GM18867 (cell line): ENCODE measurements around the gene COL4A4.
A peak's percentile ranks its signal among the peaks of the same experiment; 100 is the strongest.
"Not testable (repeated sequence)": the region's sequence is repeated elsewhere in the genome, so short reads cannot be mapped to it uniquely, and the experiment has no call there.

Experiments
- ATAC-seq: cut with Tn5 transposase; IDR thresholded peaks from one replicate; pipeline ENCODE4 v1.9.1; 2021; ENCODE audit warnings: mild to moderate bottlenecking, moderate library complexity; ENCODE audit not compliant: unreplicated experiment

Gene COL4A4

DNA sequence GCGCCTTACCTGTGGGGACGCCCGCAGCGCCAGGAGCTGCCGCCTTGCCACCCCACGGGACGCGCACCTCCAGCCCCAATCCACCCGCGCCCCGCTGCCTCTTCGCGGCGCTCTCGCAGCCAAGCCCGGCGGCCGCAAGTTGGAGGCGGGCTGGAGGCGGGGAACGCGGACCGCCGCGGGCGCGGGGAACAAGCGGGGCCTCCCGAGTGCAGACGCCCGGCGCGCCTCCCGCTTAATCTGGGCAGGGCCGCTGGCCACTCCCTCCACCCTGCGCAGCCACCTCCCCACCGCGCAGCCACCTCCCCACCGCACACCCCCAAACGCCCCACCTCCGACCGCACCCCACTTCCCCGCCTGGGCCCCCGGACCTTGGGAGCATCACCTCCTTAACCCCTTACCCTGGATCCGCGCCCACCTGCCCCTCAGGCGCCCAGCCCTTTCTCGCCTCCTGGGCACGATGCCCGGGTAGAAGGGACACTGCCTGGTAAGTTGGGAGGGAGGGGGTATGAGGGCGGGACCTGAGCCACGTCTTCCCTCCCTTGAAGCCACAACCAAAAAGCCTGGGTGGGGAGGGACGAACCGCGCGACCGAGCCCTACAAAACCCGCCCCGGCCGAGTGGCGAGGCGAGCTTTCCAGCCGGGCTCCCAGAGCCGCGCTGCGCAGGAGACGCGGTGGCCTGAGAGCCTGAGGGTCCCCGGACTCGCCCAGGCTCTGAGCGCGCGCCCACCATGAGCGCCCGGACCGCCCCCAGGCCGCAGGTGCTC lies at the start of gene COL4A4, which contains the start of gene COL4A3:
Gene COL4A4, minus strand, starts transcription at position 208 of the 765 bp plus-strand sequence. CDS start 16,722 bp downstream, outside the sequence.
Gene COL4A3, plus strand, starts transcription at position 627 of the 765 bp plus-strand sequence. Its CDS starts 103 bp downstream, at position 730.
- ATAC-seq = peak; percentile 70

DNA sequence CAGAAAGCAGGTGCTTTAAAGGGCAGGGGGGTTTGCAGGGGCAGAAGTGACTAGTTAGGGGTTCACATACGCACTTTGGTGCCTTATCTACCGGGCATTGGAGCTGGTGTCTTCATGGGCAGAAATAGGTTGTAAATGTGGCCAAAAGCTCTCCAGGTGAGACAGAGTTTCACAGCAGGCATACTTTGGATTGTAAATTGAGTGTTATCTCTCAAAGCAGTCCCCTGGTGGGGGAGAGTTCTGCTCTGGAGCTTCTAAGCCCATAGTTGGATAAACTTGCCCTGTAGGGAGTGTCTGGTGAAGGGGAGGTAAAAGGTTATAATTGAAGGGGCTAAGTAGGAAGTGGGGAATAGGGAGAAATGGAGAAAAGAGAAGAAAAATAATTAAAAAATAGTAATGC lies 43.6 kb upstream of the COL4A4 start:
- no peak for ATAC-seq

DNA sequence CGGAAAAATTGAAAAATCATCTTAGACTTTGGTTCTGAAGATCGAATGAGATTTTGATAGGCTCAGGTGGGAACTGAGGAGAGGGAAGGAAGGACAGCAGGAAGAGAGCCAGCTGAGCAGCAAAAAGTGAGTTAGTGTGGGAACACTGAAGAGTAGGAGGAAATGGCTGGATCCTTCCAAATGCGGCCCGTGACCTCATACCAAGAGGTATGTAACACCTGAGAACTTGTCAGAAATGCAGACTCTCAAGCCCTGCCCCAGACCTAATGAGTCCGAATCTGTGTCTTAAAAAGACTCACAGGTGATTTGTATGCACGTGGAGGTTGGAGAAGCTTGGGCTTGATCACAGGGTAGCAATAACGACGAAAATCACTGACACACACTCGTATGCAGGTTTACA lies 42.4 kb upstream of the COL4A4 start:
- ATAC-seq = no peak

DNA sequence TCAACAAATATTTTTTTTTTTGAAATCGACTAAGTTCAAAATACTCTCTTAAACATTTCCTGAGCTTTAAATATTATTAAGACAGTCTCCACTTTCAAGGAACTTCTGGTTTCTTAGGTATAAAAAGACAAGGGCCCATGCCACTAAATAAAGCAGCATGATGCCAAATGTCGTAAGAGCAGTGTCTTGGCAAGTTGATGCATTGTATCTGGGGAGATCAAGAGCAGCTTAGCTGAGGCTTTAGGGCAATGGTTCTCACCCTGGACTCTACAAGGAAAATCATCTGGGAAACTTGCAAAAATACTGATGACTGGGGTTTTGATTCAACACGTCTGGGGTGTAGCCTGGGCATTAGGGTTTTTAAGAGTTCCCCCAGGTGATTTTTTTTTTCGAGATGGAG lies 41.7 kb upstream of the COL4A4 start:
- no peak for ATAC-seq

DNA sequence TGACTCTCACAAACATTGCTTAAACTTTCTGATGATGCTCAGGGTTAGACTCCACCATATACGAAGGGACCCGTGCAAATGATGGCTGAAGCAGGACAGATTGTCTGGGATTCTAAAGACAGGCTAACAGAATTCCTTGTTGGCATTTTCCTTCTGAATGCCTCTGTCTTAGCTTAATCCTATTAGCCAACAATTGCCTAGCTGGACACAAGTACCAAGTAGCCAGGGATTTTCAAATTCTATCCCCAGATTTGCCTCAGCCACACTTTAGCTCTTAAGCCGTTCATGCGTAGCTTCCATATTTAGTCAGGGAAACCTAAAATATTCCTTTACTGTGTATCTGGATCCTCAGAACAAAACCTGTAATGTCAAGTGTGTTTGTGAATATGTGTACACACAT lies 40.4 kb upstream of the COL4A4 start:
- ATAC-seq = no peak

DNA sequence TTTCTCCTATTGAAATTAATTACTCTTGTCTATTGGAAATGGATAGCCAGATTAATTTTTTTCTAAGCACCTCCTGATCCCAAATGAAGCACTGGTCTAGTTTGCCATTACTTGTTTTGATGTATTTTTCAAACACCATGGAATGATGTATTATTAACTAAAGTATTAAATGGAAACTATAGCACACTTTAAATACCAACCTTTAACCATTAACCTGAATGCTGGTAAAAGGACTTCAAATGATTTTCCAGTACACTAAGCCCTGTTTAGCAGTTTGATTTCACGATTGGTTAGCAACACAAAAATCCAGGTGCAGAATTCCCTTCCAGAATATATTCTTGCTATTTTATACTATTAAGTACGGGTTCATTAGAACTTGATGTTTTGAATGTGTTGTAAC lies 37.8 kb upstream of the COL4A4 start:
- ATAC-seq = no peak

DNA sequence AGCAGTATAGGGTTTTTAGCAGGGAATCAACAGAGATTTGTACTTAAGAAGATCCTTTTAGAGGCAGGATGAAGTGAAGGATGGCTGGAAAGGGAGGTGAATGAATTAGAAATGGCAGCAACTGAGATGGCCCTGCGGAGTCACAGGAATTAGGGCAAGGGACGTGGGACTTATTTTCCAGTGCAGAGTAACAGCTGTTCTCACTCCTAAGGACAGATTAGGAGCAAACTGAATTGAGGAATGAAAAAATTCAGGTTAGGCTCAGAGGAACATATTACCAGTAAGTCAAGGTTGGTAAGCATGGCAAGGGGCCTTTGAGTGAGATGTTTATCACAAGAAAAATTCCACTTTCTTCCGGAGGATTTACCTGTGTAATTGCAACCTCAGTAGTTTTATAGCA lies 34.9 kb upstream of the COL4A4 start:
- no peak for ATAC-seq

DNA sequence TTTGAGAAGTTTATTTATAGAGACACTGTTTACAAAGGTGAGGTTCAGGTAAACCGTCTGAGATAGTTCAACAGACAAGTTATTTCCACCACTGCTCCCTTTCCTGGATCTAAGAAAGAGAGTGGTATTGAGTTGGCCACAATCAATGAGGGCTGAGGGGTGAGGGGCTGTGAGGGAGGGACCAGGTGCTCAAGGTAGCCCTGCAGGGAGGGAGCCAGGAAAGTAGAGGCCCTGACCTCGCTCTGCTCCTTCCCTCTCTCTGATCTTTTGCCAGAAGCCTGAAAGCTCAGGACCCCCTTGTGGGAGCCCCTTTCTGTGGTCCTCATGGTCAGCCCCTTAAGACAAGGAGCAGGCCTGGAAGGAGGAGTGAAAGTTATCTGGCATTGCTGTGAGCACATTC lies 30.2 kb upstream of the COL4A4 start:
- no peak for ATAC-seq

DNA sequence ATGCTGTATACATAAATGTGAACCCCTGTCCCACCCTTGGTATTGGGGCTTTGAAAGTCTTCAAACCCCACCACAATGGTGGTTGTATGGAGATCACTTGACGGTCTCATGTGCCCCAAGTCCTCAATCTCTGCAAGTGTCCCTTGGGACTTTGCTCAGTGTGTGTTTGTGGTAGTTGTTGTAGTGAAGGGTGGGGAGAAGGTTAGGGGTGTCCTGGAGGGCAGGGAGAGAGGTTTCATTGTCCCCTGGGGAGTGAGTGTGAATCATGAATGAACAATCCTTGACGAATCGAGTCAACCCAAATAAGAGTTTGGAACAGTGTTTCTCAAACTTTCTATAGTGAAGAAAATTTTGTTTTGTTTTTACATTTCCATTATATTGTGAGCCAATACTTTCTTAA lies 28.5 kb upstream of the COL4A4 start:
- ATAC-seq = no peak

DNA sequence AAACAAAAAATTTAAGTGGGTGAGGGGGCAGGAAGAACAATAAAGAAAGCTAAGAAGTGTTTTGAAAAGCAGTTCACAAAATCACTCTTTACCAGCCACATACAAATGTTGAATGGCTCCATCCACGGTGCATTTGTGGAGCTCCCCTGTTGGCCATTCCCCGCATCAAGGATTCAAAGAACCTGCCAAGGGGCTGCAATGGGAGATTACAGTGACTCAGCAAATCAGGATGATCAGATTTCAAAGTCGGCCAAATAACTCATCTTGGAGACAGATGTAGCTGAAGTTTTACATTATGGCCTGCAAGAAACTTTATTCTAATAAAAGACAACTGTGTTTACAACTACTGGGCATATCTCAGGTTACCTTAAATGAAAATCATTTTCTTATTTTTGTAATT lies 27.4 kb upstream of the COL4A4 start:
- ATAC-seq = no peak

DNA sequence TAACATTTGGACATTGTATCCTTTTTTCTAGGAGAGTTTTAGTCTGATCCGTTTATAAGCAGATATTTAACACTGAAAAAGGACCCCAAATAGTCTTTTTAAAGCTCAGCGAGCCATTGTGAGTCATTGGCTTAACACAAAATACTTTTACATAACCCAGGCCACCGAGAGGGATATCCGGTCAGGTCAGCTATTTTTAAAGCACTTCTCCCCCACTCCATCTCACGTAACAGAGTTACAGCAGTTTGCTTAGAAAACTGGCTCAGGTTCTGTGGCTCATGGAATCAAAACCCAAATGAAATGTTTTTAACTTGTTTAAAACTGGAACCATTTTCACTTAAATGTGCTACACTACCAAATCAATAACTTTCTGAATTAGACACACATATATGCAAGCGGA lies 24.3 kb upstream of the COL4A4 start:
- ATAC-seq = no peak

DNA sequence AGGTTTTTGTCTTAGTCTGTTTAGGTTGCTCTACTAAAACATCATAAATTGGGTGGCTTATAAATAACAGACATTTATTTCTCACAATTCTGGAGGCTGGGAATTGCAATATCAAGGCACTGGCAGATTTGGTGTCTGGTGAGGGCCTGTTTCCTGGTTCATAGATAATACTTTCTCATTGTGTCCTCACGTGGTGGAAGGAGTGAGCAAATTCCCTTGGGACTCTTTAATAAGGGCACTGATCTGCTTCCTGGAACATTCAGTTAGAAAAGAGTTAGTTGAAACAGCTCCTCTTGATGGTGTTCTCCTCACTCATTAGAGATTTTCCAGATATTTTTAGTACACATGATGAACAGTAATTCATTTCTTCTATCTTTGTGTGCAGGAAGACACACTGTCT lies 22.7 kb upstream of the COL4A4 start:
- no peak for ATAC-seq

DNA sequence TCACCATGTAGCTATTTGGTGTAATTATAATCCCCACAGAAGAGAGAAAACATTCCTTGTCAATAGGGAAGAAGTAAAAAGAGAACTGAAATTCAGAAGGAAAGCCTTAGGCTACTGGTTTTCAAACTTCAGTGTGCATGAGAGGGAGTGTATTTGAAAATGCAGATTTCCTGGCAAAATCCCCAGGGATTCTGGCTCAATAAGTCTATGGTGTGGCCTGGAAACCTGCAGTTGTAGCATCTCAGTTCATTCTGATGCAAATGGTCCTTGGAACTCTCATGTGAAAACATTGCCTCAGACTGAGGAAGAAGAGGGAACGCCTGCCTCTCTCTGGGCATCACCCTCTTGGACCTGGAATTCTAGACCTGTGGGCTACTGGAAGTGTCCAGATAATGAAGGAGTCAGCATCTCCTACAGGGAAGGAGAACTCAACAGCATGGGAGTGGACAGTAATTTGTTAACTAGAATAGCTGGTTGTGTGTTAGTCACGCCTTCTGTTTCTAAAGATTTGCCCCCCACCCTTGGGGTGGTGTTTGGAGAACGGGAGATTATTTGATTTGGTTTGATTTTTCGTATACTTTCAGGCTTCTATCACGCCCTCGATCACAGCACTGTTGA lies 21.7 kb upstream of the COL4A4 start:
- no peak for ATAC-seq

DNA sequence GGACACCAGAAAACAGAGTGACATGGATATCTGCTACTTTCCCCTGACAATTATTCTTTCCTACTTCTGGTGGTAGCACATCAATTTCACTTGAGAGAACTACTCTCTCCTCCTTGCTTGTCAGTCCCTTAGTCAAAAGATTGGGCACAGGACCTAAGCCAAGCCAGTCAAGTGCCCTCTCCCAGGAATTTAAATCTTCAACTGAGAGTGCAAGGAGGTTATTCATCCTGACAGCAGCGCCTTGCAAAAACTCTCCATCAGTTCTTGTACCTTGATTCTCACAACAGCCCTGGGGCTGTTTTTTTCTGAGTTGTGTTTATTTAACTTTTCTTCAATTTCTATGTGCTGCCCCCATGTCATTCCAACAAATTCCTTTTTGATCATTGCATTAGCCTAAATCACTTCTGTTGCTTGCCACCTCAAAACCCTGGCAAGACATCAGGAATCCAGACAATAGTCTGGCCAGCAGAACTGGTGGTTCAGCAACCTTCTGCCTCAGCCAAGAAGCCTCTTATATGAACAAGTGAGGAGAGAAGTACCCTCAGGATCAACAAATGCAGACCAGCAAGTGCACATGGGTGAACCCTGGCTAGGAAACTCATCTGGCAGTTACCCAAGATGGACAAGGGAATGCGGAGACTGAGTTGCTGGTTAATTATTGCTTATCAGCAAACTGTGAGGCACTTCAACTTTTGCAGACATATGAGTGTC lies 19.8 kb upstream of the COL4A4 start:
- no peak for ATAC-seq

DNA sequence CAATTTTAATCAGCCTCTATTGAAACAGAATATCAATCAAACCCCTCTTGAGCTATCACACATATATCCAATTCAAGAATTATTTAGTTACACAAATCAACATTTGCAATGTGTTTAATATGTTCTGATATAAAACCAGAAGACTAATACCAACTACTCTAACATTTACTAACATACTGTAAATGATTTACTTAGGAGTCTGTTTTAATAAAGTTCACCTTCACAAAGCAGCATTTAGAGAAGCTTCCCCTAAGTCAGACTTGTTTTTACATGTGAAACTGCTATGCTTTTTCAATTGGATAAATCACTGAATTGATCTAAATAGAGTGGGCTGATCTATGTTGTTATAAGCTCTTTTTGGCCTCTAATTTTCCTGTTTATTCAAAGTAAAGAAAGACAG lies 18.8 kb upstream of the COL4A4 start:
- ATAC-seq = no peak

DNA sequence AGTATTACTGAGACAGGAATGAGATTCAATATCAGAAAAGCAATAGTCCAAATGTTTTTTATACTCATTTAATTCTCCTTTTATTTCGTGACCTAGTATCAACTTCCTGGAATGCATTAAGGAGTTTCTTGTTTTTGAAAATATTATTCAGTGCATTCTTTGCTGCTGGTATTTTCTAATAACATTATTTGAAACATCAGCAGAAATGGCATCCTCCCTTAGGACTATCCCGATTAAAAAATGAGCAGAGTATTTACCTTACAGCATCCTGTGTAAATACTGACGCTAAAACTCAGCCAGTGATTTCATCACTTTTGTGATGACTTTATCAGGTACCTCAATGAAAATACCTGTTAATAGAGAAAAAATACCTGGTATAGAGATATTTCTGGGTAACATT lies 16.8 kb upstream of the COL4A4 start:
- ATAC-seq = no peak

DNA sequence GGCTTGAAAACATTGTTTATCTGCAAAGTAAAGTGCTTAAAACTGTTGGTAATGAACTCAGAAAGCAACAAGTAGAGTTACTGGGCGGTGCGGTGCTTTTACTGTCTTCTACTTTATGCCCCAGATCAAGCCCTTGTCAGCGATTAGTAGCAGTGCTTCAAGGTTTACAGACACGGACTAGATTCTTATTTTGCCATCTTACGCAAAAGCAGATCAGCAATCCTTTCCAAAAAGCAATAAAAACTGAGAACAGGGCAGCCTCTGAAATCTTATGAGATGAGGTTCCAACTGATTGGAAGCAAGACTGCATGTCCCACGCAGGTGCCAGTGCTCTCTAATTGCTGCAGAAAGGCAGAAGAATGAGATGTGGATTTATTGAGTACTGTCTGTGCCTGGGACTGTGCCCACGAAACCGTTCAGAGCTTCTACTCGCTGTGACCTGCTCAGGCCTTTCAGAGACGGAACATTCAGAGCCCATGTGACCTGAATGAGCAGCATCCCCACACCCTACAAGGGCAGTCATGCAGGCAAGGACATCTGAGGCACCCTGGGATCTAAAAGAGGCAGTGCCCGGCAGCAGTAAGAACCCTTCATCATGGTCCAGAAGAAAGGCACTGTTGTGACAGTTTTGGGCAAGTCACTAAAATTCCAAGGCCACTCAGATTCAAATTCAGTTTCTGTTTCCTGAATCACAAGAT lies 16.1 kb upstream of the COL4A4 start:
- no peak for ATAC-seq

DNA sequence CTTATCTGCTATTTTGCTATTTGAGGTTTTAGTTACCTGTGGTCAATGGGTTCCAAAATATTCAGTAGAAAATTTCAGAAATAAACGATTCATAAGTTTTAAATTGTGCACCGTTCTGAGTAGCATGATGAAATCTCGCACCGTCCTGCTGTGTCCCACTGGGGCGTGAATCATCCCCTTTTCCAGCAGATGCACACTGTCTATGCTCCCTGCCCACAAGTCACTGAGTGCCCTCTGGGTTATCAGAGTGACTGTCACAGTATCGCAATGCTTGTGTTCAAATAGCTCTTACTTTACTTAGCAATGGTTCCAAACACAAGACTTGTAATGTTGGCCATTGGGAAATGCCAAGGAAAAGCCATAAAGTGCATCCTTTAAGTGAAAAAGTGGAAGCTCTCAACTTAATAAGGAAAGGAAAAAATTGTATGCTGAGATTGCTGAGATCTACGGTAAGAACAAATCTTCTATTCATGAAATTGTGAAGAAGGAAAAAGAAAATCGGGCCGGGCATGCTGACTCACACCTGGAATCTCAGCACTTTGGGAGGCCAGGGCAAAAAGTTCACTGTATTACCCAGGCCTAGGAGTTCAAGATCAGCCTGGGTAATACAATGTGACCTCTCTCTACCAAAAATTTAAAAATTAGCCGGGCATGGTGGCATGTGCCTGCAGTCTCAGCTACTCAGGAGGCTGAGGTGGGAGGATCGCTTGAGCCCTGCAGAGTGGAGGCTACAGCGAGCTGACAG lies 13.8 kb upstream of the COL4A4 start:
- ATAC-seq = no peak

DNA sequence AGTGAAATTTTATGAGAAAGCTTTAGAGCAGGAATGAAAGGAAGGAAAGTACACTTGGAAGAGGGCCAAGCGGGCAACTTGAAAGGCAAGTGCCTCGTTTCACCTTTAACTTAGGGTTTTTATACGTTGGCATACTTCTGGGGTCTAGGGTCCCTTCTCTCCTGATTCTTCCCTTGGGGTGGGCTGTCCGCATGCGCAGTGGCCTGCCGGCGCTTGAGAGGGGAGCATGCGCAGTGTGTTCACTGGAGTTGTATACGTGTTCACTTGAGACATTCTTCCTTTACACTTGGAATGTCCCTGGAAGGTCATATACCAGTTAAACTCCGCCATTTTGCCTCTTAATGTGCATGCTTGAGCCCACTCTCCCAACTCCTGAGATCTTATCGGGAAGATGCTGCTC lies 7.8 kb upstream of the COL4A4 start:
- not testable (repeated sequence) for ATAC-seq

DNA sequence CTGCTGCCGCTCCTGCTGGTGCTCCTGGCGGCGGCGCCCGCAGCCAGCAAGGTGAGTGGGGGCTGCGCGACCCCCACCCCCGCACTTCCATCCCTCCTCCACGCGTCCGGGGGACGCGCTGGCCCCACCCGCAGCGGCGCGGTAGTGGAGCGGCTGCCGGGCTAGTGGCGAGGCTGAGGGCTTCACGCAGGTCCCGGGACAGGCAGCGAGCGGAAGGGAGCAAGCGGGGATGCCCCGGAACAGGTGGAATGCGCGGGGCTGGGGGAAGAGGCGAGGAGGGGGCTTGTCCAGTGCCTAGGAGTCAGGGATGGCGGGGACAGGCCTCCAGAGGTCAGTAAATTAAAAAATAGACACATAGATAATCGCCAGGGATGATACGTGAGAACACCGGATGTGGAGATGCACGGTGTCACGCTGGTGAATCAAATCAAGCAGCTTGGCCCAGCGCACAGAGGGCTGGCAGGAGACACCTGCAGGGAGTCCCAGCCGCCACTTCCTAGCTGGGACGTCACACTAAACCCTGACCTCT lies 822 bp upstream of the COL4A4 start:
- peak; percentile 71 for ATAC-seq
